ENCODE measurements around the gene DTNB. TPM values are rescaled to one million over a fixed set of nuclear protein-coding genes. Genes with fewer than 3 reads are reported as not detected.

Gene DTNB
- total and polyA plus RNA-seq, 7 donors = 2.4 to 7.8 (median 4.8) TPM

- WGBS, 2 donors = 96 to 100% methylated on average over 1 of the region's 1 CpG
- no peak for DNase-seq
- H3K4me3 ChIP-seq = no peak overlapping the region
- no peak overlapping the region for H3K27ac ChIP-seq
- no peaks in the 10 kb centered on the region for H3K27me3 ChIP-seq
- no peaks in the 10 kb centered on the region for H3K36me3 ChIP-seq
- TF ChIP-seq EP300 (IDR thresholded peaks at IDR 0.05) (no peak), POLR2A (IDR thresholded peaks at IDR 0.05) (no peak), POLR2AphosphoS5 (IDR thresholded peaks at IDR 0.05) (no peak), CTCF (IDR thresholded peaks at IDR 0.05) (no peak)
- intact Hi-C loops (cut with DNase I) = no loop called here
- no peaks in the 10 kb centered on the region for H3K9me3 ChIP-seq
- H3K4me1 ChIP-seq = peaks cover 0 to 16% (median 6%) of the 10 kb centered on the region in 4 donors
These were observed 183.7 kb downstream of the DTNB start for GRCh38 chr2:25489631-25490030.

DNA sequence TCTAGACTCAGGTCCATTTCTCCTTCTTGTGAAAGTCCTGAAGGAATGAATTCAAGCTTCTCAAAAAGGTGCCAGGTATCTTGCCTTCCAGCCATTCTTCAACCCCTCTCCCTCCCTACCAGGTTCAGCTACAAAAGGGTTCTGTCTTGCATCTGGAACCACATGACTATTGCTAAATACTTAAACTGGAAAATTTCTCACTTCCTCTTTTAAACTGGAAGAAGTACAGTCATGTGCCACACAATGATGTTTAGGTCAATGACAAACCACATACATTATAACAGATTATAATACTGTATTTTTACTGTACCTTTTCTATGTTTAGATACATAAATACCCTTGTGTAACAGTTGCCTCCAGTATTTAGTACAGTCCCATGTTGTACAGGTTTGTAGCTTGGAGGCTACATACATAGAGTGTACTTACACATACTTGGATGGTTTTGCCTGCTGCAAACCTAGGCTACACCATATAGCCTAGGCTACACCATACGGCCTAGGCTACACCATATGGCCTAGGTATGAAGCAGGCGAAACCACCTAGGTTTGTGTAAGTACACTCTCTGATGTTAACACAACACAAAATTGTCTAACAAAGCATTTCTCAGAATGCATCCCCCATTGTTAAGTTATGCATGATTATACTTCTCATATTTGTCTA, 189.6 kb downstream of the DTNB start:
- TF ChIP-seq CTCF (IDR thresholded peaks at IDR 0.05) (no peak), POLR2A (IDR thresholded peaks at IDR 0.05) (no peak), EP300 (IDR thresholded peaks at IDR 0.05) (no peak), POLR2AphosphoS5 (IDR thresholded peaks at IDR 0.05) (peak in 1 of 4 donors; percentile 25)
- WGBS, 2 donors = 90 to 95% methylated on average over 2 of the region's 2 CpGs
- no peaks in the 10 kb centered on the region for H3K4me1 ChIP-seq
- no peaks in the 10 kb centered on the region for H3K9me3 ChIP-seq
- H3K27ac ChIP-seq = no peak overlapping the region
- no peaks in the 10 kb centered on the region for H3K36me3 ChIP-seq
- no peak for DNase-seq
- no peaks in the 10 kb centered on the region for H3K27me3 ChIP-seq
- intact Hi-C loops (cut with DNase I) = no loop called here
- no peak overlapping the region for H3K4me3 ChIP-seq

GRCh38 chr2:25482341-25482740, 191.0 kb downstream of the DTNB start:
- TF ChIP-seq CTCF (IDR thresholded peaks at IDR 0.05) = no peak
- TF ChIP-seq EP300 (IDR thresholded peaks at IDR 0.05) = no peak
- TF ChIP-seq POLR2A (IDR thresholded peaks at IDR 0.05) = no peak
- TF ChIP-seq POLR2AphosphoS5 (IDR thresholded peaks at IDR 0.05) = no peak
- DNase-seq = no peak
- no peaks in the 10 kb centered on the region for H3K9me3 ChIP-seq
- H3K4me1 ChIP-seq = no peaks in the 10 kb centered on the region
- no peak overlapping the region for H3K4me3 ChIP-seq
- WGBS, 2 donors = 84 to 90% methylated on average over 5 of the region's 5 CpGs
- H3K27me3 ChIP-seq = no peaks in the 10 kb centered on the region
- no peaks in the 10 kb centered on the region for H3K36me3 ChIP-seq
- intact Hi-C loops (cut with DNase I) = no loop called here
- H3K27ac ChIP-seq = no peak overlapping the region

DNA sequence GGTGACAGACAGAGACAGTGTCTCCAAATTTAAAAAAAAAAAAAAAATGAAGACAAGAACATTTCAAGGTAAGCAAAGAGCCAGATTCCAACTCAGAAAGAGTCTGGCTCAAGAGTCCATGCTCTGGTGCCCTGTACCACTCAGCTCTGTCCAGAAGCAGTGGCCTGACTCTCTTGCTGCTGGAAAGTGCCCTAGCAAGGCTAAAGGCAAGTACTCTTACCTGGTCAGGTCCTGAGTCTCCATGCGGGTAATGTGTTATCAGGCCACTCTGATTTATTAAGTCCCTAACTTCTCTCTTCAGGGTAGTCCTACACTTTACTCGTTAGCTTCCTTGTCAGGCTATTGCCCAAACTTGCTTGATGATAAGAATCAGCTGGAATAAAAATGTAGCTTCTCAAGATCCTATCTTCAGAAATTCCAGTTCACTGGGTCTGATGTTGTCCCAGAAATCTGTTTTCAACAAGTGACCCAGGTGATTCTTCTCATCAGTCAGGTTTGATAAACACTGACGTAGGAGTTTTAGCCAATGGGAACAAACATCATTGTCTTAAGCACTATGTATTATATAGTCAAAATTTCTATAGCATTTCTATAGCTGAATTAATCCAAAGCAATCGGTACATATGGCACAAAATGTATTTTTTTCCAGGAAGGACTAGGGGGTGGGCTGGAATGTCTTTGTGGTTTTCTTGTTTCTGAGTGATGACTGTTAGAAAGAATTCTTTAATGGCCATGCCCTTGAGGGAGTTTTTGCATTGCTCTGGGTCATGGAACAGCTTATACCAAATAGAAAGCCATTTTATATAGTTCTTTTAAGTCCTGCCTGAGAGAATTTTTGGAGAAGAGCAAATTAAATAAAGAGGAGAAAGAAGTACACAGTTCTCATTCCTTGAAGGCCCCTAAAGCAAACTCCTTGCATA, 191.7 kb downstream of the DTNB start:
- Histone ChIP-seq H3K27me3 (no peaks in the 10 kb centered on the region), H3K27ac (no peak overlapping the region), H3K4me1 (no peaks in the 10 kb centered on the region), H3K36me3 (no peaks in the 10 kb centered on the region), H3K9me3 (no peaks in the 10 kb centered on the region), H3K4me3 (no peak overlapping the region)
- no peak for DNase-seq
- intact Hi-C loops (cut with DNase I) = no loop called here
- TF ChIP-seq EP300 (IDR thresholded peaks at IDR 0.05) (no peak), POLR2AphosphoS5 (IDR thresholded peaks at IDR 0.05) (no peak), POLR2A (IDR thresholded peaks at IDR 0.05) (no peak), CTCF (IDR thresholded peaks at IDR 0.05) (no peak)
- WGBS, 2 donors = 83 to 87% methylated on average over 4 of the region's 4 CpGs
